NCI-H2196 treated with DMSO at 0.1 percent for 48 hours (cell line): ENCODE results near the gene CKS2.

Experiments used
- DNase-seq: peaks from one replicate; lab custom pipeline; 2025; ENCODE audit not compliant: unreplicated experiment; lab: John Stamatoyannopoulos, UW

CKS2 gene

GRCh38 chr9:89346696-89347095, 35.7 kb downstream of the CKS2 start:
- no peak for DNase-seq

GRCh38 chr9:89347651-89348050, 36.7 kb downstream of the CKS2 start:
- no peak for DNase-seq

DNA sequence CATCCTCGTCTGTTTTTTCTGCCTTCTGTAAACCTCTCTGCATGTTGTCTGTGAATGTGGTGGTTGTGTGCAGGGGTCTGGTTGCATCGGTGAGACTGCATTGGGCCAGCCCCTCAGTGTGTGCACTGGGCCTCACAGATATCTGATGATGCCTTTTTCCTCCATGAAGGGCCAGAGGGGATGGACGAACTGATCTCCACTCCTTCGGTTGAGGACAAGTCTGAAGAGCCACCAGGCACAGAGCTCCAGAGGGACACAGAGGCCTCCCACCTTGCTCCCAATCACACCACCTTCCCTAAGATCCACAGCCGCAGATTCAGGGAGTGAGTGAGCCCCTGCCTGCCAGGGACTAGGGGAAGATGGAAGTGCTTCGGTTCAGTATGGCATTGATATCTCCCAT, 38.6 kb downstream of the CKS2 start:
- DNase-seq: no peak

- no peak for DNase-seq
Observed at GRCh38 chr9:89350988-89351557, 40.1 kb downstream of the CKS2 start.

DNA sequence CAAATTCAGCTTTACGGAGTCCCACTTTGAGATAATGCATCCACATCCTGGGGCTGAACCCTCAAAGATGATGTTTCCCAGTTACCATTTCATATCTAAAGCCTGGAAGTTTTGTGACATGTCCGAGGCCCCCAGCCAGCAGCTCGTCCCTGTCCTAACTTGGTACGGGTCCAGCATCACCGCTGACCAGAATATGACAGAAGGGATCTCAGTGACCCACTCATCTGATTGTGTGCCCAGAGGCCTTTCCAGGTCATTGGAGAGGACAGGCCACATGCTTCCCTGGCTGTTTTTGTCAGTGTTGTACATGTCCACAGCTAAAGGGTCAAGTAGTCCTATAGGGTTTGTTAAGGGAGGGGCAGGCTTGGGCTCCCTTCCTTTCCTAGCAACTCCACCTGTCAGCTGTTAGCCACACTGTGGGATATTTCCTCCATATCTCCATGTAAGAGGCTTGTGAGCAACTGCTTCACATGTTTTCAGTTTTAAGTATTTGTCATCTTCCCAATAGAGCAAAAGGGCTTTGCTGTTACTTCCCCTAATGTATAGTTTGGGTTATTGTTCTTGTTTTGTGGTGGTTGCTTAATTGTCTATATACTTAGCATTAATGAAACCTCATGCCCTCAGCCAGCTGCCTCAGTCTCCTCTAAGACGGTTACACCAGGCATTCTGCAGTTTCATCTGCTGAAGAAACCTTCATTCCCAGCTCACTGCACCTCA, 40.7 kb downstream of the CKS2 start:
- no peak for DNase-seq

DNA sequence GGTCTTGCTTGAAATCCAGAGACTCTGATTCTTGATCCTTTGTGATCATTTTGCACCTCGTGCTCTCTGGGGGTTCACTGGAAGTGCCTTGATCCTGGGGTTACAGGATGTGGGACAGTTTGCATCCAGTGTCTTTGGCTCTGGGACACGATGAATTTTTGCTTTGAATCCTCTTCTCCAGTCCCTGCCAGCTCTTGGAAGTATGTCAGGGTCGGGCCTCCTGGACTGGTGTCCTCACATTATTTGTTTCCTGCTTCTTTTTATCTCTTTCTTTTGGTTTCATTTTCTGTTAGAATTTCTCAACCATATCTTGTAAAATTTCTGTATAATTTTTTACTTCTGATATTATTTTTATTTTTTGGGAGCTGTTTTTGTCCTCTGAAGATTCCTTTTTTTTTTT, 41.5 kb downstream of the CKS2 start:
- DNase-seq: no peak

GRCh38 chr9:89352874-89353649, 42.1 kb downstream of the CKS2 start:
- DNase-seq: no peak

GRCh38 chr9:89353989-89354388, 43.0 kb downstream of the CKS2 start:
- no peak for DNase-seq

DNA sequence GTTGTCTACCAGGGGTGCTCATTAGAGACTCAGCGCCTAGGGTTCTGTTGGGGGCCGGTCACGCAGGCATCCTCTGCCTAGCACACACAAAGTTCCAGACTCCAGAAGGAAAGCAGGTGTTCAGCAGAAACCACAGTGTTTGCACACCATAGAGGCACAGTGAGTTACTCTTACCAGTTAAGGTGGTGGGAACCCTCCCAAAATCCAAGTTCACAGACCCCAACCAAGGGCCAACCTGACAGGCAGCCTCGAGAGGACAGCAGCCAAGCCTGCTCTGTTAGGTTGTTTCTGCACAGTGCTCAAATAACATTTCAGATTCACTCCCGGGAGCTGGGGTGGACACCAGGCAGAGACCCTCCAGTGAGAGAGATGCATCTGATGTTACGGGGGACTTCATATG, 43.5 kb downstream of the CKS2 start:
- DNase-seq: no peak

GRCh38 chr9:89356782-89357181, 45.8 kb downstream of the CKS2 start:
- no peak for DNase-seq

DNA sequence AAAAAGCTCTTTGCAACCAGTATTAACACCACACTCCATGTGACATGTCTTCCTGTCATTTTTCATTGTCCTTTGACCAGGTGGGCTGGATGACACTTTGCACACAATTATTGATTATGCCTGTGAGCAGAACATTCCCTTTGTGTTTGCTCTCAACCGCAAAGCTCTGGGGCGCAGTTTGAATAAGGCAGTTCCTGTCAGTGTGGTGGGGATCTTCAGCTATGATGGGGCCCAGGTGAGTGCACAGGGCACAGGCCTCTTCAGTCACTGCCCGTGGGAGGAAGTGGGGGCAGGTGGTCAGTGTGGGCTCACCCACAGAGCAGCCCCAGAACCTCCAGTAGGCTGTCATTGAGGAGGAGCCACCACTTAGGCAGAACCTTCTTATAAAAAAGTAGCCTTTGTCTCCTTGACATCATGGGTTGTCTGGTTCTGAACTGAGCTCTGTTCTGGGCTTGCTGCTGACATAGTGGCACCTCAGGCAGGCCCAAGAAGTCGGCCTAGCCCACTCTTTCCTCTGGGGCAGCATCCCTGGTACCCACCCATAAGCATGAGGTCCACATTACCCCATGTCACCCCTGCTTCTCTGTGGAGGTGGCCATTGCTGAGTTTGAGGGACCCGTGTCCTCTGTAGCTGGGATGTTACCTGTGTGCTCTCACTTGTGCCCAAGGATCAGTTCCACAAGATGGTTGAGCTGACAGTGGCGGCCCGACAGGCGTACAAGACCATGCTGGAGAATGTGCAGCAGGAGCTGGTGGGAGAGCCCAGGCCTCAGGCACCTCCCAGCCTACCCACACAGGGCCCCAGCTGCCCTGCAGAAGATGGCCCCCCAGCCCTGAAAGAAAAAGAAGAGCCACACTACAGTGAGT, 46.6 kb downstream of the CKS2 start:
- DNase-seq: no peak

- no peak for DNase-seq
Observed at GRCh38 chr9:89358376-89358916, 47.5 kb downstream of the CKS2 start.

DNA sequence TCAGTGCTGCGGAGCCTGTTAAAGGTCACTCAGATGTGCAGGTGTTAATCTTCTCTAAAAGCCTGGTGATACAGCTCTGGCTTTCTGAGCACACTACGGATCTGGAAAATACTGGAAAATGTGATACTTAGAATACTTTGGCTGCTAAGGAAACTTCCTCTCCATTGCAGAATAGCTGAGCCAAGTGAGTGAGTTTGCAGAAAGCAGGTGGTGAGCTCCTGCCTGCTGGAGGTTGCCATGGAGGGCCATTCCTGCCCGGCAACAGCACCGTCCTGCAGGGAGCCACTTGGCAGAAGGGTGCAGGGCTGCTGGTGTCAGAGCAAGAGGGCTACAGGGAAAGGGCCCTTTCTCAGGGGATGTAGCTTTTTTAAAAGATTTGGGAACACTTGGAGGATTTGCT, 48.0 kb downstream of the CKS2 start:
- peak; percentile 67 for DNase-seq

DNA sequence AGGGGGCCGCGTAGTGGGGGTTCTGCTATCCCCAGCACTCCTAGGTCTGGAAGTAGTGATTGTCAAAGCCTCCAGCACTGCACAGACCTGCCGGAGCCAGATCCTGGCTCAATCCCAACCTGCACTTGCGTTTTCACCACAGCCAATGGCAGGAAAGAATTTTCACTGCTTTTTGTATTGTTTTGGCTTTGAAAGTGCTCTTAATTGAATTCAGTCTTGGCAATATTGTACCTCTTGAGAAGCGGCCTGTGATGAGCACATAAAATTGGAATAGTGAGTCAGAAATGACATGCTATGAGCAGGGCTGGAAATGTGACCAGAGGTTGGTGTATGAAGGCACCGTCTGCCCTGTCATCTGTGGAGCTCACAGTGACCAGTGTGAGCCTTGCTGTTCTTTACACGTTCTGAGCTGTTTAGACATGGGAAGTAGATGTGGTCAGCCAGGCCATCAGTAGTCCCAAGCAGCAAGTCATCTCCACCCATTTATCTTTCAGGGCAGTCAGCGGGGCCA, 48.8 kb downstream of the CKS2 start:
- peak; percentile 46 for DNase-seq

GRCh38 chr9:89360465-89360864, 49.5 kb downstream of the CKS2 start:
- DNase-seq: peak; percentile 66

- DNase-seq: no peak
Observed at GRCh38 chr9:89361031-89361430, 50.0 kb downstream of the CKS2 start.

GRCh38 chr9:89361816-89362646, 51.0 kb downstream of the CKS2 start:
- DNase-seq: no peak

DNA sequence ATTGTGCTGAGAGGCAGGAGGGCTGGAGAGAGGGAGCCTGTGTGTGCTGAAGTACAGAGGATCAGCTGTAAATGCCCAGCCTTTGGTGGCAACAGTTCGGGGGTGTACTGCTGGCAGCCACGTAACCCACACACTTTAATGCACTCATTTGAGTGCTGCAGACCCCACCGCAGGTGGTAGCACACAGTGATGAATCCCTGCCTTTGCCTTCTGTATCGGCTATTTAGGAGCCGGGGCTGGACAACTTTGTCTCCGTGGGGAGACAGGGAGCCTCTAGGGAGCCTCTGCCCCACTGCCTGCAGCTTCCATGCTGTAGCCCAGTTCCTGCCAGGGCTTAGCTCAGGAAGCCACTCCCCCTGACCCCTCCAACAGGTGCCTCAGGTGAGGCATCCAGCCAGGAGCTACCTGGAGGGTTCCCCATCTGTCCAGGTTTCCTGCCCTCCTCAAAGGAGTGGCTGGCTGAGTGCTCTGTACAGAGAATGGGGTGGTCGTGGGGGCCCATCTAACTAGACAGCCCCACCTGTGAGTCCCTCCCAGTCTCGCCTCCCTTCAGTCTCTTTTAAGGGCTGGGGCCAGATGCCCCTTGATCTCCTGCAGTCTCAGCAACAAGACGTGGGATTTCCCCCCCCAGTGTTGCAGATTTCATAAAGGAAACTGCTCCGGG, 51.8 kb downstream of the CKS2 start:
- no peak for DNase-seq

DNA sequence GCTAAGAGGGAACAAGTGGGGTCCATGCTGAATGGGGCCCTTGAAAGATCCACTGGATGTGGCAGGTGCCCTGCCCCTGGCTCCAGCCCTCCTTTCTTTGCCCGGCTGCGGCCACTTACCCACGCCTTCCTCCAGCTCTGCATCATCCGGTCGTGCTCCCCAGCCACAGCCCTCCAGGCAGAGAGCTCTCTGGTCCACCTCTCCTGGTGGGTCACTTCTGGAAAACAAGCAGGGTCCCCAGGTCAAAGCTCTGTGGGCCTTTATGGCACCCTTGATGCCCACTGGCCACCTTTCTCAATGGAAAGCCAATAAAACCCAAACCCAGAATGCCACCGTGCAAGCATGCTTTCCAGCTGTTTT, 52.3 kb downstream of the CKS2 start:
- no peak for DNase-seq
